Measurements from ENCODE around the gene PRR3. TPM values are rescaled to one million over a fixed set of nuclear protein-coding genes. Genes with fewer than 3 reads are reported as not detected.
A peak's percentile ranks its signal among the peaks of the same experiment; 100 is the strongest.
"Not testable (repeated sequence)": the region's sequence is repeated elsewhere in the genome, so short reads cannot be mapped to it uniquely, and the experiment has no call there.

PRR3 gene
- total RNA-seq, 1 experiment from 2014 or later = 49.9 TPM

DNA sequence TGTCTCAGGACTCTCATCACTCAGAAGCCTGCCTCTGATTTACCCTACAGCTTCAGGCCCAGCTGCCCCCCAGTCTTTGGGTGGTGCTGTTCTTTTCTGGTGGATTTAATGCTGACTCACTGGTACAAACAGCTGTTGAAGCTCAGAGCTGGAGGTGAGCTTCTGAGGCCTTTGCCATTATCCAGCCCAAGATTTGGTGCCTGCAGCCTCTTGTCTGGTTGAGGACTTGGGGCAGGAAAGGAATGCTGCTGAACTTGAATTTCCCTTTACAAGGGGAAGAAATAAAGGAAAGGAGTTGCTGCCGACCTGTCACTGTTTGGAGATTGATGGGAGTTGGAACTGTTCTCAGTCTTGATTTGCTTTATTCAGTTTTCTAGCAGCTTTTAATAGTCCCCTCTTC, 33.9 kb downstream of the PRR3 start:
- Histone ChIP-seq H3K4me1 (ENCODE audit: insufficient read depth, low read length, poor library complexity, severe bottlenecking) (no peaks in the 10 kb centered on the region), H3K9me3 (ENCODE audit: low read depth, low read length, poor library complexity, severe bottlenecking) (no peaks in the 10 kb centered on the region), H3K36me3 (ENCODE audit: insufficient read depth, low read length, poor library complexity, severe bottlenecking) (peaks cover 67% of the 10 kb centered on the region), H3K27me3 (replicated peaks; ENCODE audit: insufficient read depth, low read depth, low read length, poor library complexity) (no peaks in the 10 kb centered on the region), H3K4me3 (ENCODE audit: low read depth, low read length, poor library complexity, severe bottlenecking) (no peak overlapping the region), H3K27ac (ENCODE audit: low read depth, low read length, poor library complexity, severe bottlenecking) (peak overlapping the region; percentile 59)
- ChIA-PET CTCF (interaction anchor here (0.6 kb wide), 1 partner anchor 25 kb away, joined by 7 read pairs; no protein-coding TSS in a partner anchor), POLR2A (ENCODE audit: low non-redundant PET) (interaction anchor here (0.6 kb wide), 2 partner anchors 24 to 61 kb away, joined by 5 to 9 read pairs; no protein-coding TSS in a partner anchor)
- DNase-seq (ENCODE audit: low spot score) = no peak
- BruUV-seq (replicated peaks) = no TSS peak
- intact Hi-C loops (cut with micrococcal nuclease; ENCODE audit: unreplicated experiment) = no loop called here
- no peak for TF ChIP-seq EZH2 (IDR thresholded peaks at IDR 0.05; ENCODE audit: borderline replicate concordance, low read depth, low read length, poor library complexity, severe bottlenecking)
- TF ChIP-seq, protein P1, sequence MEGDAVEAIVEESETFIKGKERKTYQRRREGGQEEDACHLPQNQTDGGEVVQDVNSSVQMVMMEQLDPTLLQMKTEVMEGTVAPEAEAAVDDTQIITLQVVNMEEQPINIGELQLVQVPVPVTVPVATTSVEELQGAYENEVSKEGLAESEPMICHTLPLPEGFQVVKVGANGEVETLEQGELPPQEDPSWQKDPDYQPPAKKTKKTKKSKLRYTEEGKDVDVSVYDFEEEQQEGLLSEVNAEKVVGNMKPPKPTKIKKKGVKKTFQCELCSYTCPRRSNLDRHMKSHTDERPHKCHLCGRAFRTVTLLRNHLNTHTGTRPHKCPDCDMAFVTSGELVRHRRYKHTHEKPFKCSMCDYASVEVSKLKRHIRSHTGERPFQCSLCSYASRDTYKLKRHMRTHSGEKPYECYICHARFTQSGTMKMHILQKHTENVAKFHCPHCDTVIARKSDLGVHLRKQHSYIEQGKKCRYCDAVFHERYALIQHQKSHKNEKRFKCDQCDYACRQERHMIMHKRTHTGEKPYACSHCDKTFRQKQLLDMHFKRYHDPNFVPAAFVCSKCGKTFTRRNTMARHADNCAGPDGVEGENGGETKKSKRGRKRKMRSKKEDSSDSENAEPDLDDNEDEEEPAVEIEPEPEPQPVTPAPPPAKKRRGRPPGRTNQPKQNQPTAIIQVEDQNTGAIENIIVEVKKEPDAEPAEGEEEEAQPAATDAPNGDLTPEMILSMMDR (conservative IDR thresholded peaks at IDR 0.05; ENCODE audit: low read depth, low read length) = no peak

DNA sequence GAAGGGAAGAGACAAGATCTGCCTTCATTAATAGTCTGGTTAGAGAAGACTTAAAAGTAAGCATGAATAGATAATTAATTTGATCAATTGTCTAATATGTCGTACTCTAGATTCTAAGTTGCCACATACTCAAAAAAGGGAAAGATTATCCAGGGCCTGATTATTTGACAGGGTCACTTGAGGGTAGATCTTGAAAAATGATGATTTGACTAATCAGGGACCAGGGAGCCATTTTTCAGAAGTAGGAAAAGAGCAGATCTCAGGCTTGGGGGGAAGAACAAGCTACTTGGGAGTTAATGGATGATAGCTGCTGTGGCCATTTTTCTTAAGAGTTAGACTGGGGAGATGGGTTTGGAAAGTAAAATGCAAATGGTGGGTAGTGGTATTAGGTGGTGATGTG, 35.2 kb downstream of the PRR3 start:
- Histone ChIP-seq H3K4me3 (ENCODE audit: low read depth, low read length, poor library complexity, severe bottlenecking) (no peak overlapping the region), H3K27ac (ENCODE audit: low read depth, low read length, poor library complexity, severe bottlenecking) (no peak overlapping the region), H3K27me3 (replicated peaks; ENCODE audit: insufficient read depth, low read depth, low read length, poor library complexity) (no peaks in the 10 kb centered on the region), H3K9me3 (ENCODE audit: low read depth, low read length, poor library complexity, severe bottlenecking) (no peaks in the 10 kb centered on the region), H3K36me3 (ENCODE audit: insufficient read depth, low read length, poor library complexity, severe bottlenecking) (peaks cover 58% of the 10 kb centered on the region), H3K4me1 (ENCODE audit: insufficient read depth, low read length, poor library complexity, severe bottlenecking) (no peaks in the 10 kb centered on the region)
- DNase-seq (ENCODE audit: low spot score) = no peak
- no TSS peak for BruUV-seq (replicated peaks)
- CTCF ChIA-PET = interaction anchor here (0.6 to 0.8 kb wide), 2 partner anchors 48 to 108 kb away, joined by 3 to 4 read pairs; no protein-coding TSS in a partner anchor
- TF ChIP-seq, protein P1 (conservative IDR thresholded peaks at IDR 0.05; ENCODE audit: low read depth, low read length) = no peak
- TF ChIP-seq EZH2 (IDR thresholded peaks at IDR 0.05; ENCODE audit: borderline replicate concordance, low read depth, low read length, poor library complexity, severe bottlenecking) = no peak
- POLR2A ChIA-PET (ENCODE audit: low non-redundant PET) = no interaction called here
- intact Hi-C loops (cut with micrococcal nuclease; ENCODE audit: unreplicated experiment) = no loop called here

DNA sequence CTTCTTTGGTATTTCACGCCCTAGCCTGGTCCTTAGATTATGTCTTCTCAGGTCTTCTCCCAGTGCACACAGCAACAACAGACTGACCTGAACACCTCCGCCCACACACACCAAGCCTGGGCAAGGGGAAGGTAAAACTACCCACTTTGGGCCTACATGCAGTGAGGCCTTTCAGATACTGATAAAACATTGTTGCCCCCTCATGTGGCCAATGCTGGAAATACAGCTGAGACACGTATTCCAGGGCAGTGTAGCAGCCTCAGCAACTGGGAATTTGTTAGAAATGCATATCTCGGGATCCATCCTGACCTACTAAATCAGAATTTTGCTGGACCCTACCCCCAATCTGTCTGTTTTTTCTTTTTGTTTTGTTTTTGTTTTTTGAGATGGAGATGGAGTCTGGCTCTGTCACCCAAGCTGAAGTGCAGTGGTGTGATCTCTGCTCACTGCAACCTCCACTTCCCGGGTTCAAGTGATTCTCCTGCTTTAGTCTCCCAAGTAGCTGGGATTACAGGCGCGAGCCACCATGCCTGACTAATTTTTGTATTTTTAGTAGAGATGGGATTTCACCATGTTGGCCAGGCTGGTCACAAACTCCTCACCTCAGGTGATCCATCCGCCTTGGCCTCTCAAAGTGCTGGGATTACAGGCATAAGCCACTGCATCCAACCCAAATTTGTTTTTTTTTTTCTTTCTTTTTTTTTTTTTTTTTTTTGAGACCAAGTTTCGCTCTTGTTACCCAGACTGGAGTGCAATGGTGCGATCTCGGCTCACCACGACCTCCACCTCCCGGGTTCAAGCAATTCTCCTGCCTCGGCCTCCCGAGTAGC, 40.4 kb downstream of the PRR3 start:
- ChIA-PET CTCF (interaction anchor here (0.7 to 2.0 kb wide), 3 partner anchors 23 to 490 kb away, joined by 4 to 13 read pairs (median 8); no protein-coding TSS in a partner anchor), POLR2A (ENCODE audit: low non-redundant PET) (interaction anchor here (0.6 to 0.7 kb wide), 2 partner anchors 55 to 107 kb away, joined by 3 to 28 read pairs; no protein-coding TSS in a partner anchor)
- TF ChIP-seq, protein P1 (conservative IDR thresholded peaks at IDR 0.05; ENCODE audit: low read depth, low read length) = peak; percentile 81
- H3K27ac ChIP-seq (ENCODE audit: low read depth, low read length, poor library complexity, severe bottlenecking); H3K27me3 ChIP-seq (replicated peaks; ENCODE audit: insufficient read depth, low read depth, low read length, poor library complexity); H3K9me3 ChIP-seq (ENCODE audit: low read depth, low read length, poor library complexity, severe bottlenecking); H3K4me3 ChIP-seq (ENCODE audit: low read depth, low read length, poor library complexity, severe bottlenecking); H3K4me1 ChIP-seq (ENCODE audit: insufficient read depth, low read length, poor library complexity, severe bottlenecking); BruUV-seq (replicated peaks): not testable (repeated sequence)
- intact Hi-C loops (cut with micrococcal nuclease; ENCODE audit: unreplicated experiment) = loop anchor here (1.0 to 5.0 kb wide), 2 partner anchors 55 to 114 kb away; no protein-coding TSS in a partner anchor
- DNase-seq (ENCODE audit: low spot score) = peak; percentile 88
- peaks cover 44% of the 10 kb centered on the region for H3K36me3 ChIP-seq (ENCODE audit: insufficient read depth, low read length, poor library complexity, severe bottlenecking)
